ENCODE data around the gene PPP1CB. TPM values are rescaled to one million over a fixed set of nuclear protein-coding genes. Genes with fewer than 3 reads are reported as not detected.

PPP1CB gene
- polyA plus RNA-seq, 2 of the 4 experiments (the other 2 are of a cell fraction) = 147 to 188 TPM

DNA sequence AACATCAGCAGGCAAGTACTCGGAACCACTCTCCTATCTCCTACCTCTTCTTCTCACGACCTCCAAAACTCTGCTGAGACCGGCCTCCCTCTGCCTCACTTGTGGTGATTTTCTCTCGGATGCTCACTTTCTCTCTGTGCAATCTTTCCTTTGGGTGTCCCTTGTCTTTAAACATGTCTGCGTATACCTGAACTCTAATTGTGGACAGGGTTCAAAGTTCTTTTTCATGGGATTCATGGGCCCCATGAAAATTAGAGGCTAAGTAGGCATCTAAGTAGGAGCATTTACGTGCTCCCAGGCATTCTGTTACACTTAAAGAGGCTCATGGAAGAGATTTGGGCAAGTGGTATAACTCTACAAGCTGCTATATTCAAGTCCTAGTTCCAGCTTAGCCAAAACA lies 2.1 kb upstream of the PPP1CB start:
- H3K4me2 ChIP-seq = no peak overlapping the region
- no peaks in the 10 kb centered on the region for H3K9me3 ChIP-seq
- H3K4me3 ChIP-seq = no peak overlapping the region
- H3K27ac ChIP-seq = peak overlapping the region in 1 of 2 experiments; percentile 99; a peak in 2 of 6 replicates
- no peak for ATAC-seq
- FAIRE-seq = no peak
- no peak for DNase-seq (ENCODE audit: low read depth in 1 of 2, low spot score in 1 of 2)
- ChIA-PET CTCF (interaction anchor here (1.0 to 2.5 kb wide), 2 partner anchors 64 to 183 kb away, joined by 3 to 7 read pairs; no protein-coding TSS in a partner anchor), POLR2A (no interaction called here)
- 94% methylated on average over 6 of the region's 6 CpGs for WGBS (ENCODE audit: missing lambda C conversion rate)
- peaks cover 16% of the 10 kb centered on the region for H3K4me1 ChIP-seq
- TF ChIP-seq TFCP2L1 (CRISPR knock-in tag; IDR thresholded peaks at IDR 0.05) = no peak
- no peak for TF ChIP-seq MAFK (IDR thresholded peaks at IDR 0.05; ENCODE audit: partially characterized antibody)
- TF ChIP-seq HOXA7 (CRISPR knock-in tag; IDR thresholded peaks at IDR 0.05) = no peak
- no peak for TF ChIP-seq KDM1A (IDR thresholded peaks at IDR 0.05; ENCODE audit: low read depth)
- TF ChIP-seq, protein P1, sequence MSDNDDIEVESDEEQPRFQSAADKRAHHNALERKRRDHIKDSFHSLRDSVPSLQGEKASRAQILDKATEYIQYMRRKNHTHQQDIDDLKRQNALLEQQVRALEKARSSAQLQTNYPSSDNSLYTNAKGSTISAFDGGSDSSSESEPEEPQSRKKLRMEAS (IDR thresholded peaks at IDR 0.05) = no peak
- TF ChIP-seq, protein P2, sequence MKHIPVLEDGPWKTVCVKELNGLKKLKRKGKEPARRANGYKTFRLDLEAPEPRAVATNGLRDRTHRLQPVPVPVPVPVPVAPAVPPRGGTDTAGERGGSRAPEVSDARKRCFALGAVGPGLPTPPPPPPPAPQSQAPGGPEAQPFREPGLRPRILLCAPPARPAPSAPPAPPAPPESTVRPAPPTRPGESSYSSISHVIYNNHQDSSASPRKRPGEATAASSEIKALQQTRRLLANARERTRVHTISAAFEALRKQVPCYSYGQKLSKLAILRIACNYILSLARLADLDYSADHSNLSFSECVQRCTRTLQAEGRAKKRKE (CRISPR knock-in tag; IDR thresholded peaks at IDR 0.05; ENCODE audit: low read depth) = no peak
- TF ChIP-seq JUN (IDR thresholded peaks at IDR 0.05) = no peak
- no peak for TF ChIP-seq BHLHE40 (IDR thresholded peaks at IDR 0.05; ENCODE audit: low read depth, low read length)
- TF ChIP-seq HOXB5 (CRISPR knock-in tag; IDR thresholded peaks at IDR 0.05) = no peak
- TF ChIP-seq, protein P3, sequence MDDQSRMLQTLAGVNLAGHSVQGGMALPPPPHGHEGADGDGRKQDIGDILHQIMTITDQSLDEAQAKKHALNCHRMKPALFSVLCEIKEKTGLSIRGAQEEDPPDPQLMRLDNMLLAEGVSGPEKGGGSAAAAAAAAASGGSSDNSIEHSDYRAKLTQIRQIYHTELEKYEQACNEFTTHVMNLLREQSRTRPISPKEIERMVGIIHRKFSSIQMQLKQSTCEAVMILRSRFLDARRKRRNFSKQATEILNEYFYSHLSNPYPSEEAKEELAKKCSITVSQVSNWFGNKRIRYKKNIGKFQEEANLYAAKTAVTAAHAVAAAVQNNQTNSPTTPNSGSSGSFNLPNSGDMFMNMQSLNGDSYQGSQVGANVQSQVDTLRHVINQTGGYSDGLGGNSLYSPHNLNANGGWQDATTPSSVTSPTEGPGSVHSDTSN (IDR thresholded peaks at IDR 0.05) = no peak
- no peak for TF ChIP-seq MAZ (IDR thresholded peaks at IDR 0.05; ENCODE audit: borderline replicate concordance, low read depth, low read length)
- TF ChIP-seq, protein P4, sequence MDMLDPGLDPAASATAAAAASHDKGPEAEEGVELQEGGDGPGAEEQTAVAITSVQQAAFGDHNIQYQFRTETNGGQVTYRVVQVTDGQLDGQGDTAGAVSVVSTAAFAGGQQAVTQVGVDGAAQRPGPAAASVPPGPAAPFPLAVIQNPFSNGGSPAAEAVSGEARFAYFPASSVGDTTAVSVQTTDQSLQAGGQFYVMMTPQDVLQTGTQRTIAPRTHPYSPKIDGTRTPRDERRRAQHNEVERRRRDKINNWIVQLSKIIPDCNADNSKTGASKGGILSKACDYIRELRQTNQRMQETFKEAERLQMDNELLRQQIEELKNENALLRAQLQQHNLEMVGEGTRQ (IDR thresholded peaks at IDR 0.05) = no peak
- no peak for TF ChIP-seq CBX8 (IDR thresholded peaks at IDR 0.05)
- no peak for TF ChIP-seq NR3C1 (IDR thresholded peaks at IDR 0.05)
- no peak for TF ChIP-seq RCOR1 (IDR thresholded peaks at IDR 0.05; ENCODE audit: low read depth, low read length)
- TF ChIP-seq SMC3 (IDR thresholded peaks at IDR 0.05) = no peak
- no peak for TF ChIP-seq KDM5A (IDR thresholded peaks at IDR 0.05)

DNA sequence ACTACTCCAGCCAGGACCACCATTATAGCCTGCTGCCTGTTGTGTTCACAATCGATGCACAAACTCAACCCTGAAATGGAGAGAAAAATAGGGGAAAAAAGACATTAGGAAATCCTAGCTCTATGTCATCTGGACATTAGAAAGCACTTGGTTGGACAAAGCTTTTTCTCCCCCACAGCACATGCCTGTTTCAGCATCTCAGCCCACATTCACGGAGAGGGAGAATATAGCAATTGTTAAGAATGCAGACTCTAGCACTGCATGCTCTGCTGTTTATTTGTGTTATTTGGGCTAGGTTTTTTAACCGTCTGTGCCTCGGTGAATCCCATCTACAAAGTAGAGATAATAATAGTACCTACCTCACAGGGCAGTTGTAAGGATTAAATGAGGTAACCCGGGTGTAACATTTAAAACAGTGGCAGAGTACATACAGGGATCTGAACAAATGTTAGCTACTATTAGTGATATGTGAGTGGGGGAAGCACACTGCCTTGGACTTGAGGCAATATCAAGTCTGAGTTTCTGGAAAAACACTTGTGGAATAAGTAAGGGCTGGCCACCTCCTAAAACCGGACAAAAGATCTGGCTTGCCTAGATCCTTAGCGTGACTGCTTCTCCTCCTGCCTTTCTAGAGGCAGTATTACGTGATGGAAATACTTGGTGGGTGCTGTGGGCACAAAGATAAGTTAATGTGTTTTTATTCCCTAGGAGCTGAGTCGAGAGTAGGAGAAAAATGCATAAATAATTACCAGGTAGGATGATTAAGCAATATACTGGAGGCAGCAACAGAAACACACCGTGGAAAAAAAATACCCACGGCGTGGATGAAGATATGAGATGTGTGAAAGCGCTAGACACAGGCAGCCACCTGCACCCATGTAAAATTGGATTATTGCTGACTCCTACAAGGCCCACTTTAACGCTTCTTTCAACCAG lies 1.0 kb upstream of the PPP1CB start:
- ChIA-PET POLR2A (interaction anchor here (0.8 to 4.0 kb wide), 7 partner anchors 10 to 358 kb away, joined by 3 to 52 read pairs (median 5); partner anchors contain the start of gene FOSL2), CTCF (interaction anchor here (0.7 to 9.5 kb wide), 17 partner anchors 10 to 185 kb away, joined by 3 to 135 read pairs (median 4); no protein-coding TSS in a partner anchor)
- H3K4me2 ChIP-seq = peak overlapping the region; percentile 88
- peak in 1 of 2 experiments; percentile 4; a peak in 1 of 6 replicates for ATAC-seq
- H3K9me3 ChIP-seq = no peaks in the 10 kb centered on the region
- TF ChIP-seq, protein P5, sequence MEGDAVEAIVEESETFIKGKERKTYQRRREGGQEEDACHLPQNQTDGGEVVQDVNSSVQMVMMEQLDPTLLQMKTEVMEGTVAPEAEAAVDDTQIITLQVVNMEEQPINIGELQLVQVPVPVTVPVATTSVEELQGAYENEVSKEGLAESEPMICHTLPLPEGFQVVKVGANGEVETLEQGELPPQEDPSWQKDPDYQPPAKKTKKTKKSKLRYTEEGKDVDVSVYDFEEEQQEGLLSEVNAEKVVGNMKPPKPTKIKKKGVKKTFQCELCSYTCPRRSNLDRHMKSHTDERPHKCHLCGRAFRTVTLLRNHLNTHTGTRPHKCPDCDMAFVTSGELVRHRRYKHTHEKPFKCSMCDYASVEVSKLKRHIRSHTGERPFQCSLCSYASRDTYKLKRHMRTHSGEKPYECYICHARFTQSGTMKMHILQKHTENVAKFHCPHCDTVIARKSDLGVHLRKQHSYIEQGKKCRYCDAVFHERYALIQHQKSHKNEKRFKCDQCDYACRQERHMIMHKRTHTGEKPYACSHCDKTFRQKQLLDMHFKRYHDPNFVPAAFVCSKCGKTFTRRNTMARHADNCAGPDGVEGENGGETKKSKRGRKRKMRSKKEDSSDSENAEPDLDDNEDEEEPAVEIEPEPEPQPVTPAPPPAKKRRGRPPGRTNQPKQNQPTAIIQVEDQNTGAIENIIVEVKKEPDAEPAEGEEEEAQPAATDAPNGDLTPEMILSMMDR (IDR thresholded peaks at IDR 0.05) = no peak
- TF ChIP-seq BHLHE40 (IDR thresholded peaks at IDR 0.05; ENCODE audit: low read depth, low read length) (no peak), RFX5 (IDR thresholded peaks at IDR 0.05) (no peak), CEBPB (IDR thresholded peaks at IDR 0.05) (peak in 1 of 2 experiments; percentile 57; a peak in 2 of 4 replicates), PHF8 (IDR thresholded peaks at IDR 0.05; ENCODE audit: borderline replicate concordance, low read depth) (no peak), ZC3H11A (IDR thresholded peaks at IDR 0.05) (no peak)
- peak overlapping the region; percentile 91 for H3K4me3 ChIP-seq
- peak in 1 of 2 experiments; percentile 23 for DNase-seq (ENCODE audit: low read depth in 1 of 2, low spot score in 1 of 2)
- FAIRE-seq = no peak
- peaks cover 27% of the 10 kb centered on the region for H3K4me1 ChIP-seq
- H3K27ac ChIP-seq = peak overlapping the region; percentile 98 to 99
- WGBS (ENCODE audit: missing lambda C conversion rate) = 29% methylated on average over 14 of the region's 14 CpGs
